Measurements from ENCODE around the gene CCNG2.

The CCNG2 gene

GRCh38 chr4:77178560-77178959 is 21.6 kb downstream of the CCNG2 start:
- DNase-seq (ENCODE audit: low read depth): no peak

- no peak for DNase-seq (ENCODE audit: low read depth)
These were observed 22.5 kb downstream of the CCNG2 start for GRCh38 chr4:77179519-77179918.

GRCh38 chr4:77181720-77182119 is 24.7 kb downstream of the CCNG2 start:
- no peak for DNase-seq (ENCODE audit: low read depth)

- DNase-seq (ENCODE audit: low read depth): no peak
These were observed 26.9 kb downstream of the CCNG2 start for GRCh38 chr4:77183777-77184420.

- no peak for DNase-seq (ENCODE audit: low read depth)
These were observed 28.0 kb downstream of the CCNG2 start for GRCh38 chr4:77184974-77185373.

GRCh38 chr4:77185686-77186085 is 28.7 kb downstream of the CCNG2 start:
- no peak for DNase-seq (ENCODE audit: low read depth)

- no peak for DNase-seq (ENCODE audit: low read depth)
These were observed 30.3 kb downstream of the CCNG2 start for GRCh38 chr4:77187322-77187721.

- no peak for DNase-seq (ENCODE audit: low read depth)
These were observed 31.7 kb downstream of the CCNG2 start for GRCh38 chr4:77188498-77189220.

- DNase-seq (ENCODE audit: low read depth): no peak
These were observed 32.4 kb downstream of the CCNG2 start for GRCh38 chr4:77189412-77189811.

GRCh38 chr4:77190053-77190452 is 33.0 kb downstream of the CCNG2 start:
- no peak for DNase-seq (ENCODE audit: low read depth)

- DNase-seq (ENCODE audit: low read depth): no peak
These were observed 36.0 kb downstream of the CCNG2 start for GRCh38 chr4:77193046-77193445.

GRCh38 chr4:77193511-77194102 is 36.6 kb downstream of the CCNG2 start:
- peak; percentile 17 for DNase-seq (ENCODE audit: low read depth)

GRCh38 chr4:77194366-77194765 is 37.4 kb downstream of the CCNG2 start:
- no peak for DNase-seq (ENCODE audit: low read depth)

GRCh38 chr4:77194989-77195388 is 38.0 kb downstream of the CCNG2 start:
- DNase-seq (ENCODE audit: low read depth): no peak

GRCh38 chr4:77196866-77197265 is 39.9 kb downstream of the CCNG2 start:
- no peak for DNase-seq (ENCODE audit: low read depth)

- DNase-seq (ENCODE audit: low read depth): no peak
These were observed 40.4 kb downstream of the CCNG2 start for GRCh38 chr4:77197361-77197760.

GRCh38 chr4:77197831-77198230 is 40.8 kb downstream of the CCNG2 start:
- no peak for DNase-seq (ENCODE audit: low read depth)

GRCh38 chr4:77199276-77199675 is 42.3 kb downstream of the CCNG2 start:
- DNase-seq (ENCODE audit: low read depth): no peak

- no peak for DNase-seq (ENCODE audit: low read depth)
These were observed 42.7 kb downstream of the CCNG2 start for GRCh38 chr4:77199701-77200100.

GRCh38 chr4:77201343-77201742 is 44.3 kb downstream of the CCNG2 start:
- no peak for DNase-seq (ENCODE audit: low read depth)

- DNase-seq (ENCODE audit: low read depth): no peak
These were observed 44.9 kb downstream of the CCNG2 start for GRCh38 chr4:77201857-77202256.

- no peak for DNase-seq (ENCODE audit: low read depth)
These were observed 45.5 kb downstream of the CCNG2 start for GRCh38 chr4:77202491-77202890.

- DNase-seq (ENCODE audit: low read depth): peak; percentile 2
These were observed 46.6 kb downstream of the CCNG2 start for GRCh38 chr4:77203380-77204197.
